ENCODE data around the gene SNTA1. TPM values are rescaled to one million over a fixed set of nuclear protein-coding genes. Genes with fewer than 3 reads are reported as not detected.

The SNTA1 gene
- total and polyA plus RNA-seq, 9 of the 15 experiments (the other 6 are each of a cell fraction or from before 2014, with no cell fraction given), result 1.2 to 40.8 (median 20.3) TPM

DNA sequence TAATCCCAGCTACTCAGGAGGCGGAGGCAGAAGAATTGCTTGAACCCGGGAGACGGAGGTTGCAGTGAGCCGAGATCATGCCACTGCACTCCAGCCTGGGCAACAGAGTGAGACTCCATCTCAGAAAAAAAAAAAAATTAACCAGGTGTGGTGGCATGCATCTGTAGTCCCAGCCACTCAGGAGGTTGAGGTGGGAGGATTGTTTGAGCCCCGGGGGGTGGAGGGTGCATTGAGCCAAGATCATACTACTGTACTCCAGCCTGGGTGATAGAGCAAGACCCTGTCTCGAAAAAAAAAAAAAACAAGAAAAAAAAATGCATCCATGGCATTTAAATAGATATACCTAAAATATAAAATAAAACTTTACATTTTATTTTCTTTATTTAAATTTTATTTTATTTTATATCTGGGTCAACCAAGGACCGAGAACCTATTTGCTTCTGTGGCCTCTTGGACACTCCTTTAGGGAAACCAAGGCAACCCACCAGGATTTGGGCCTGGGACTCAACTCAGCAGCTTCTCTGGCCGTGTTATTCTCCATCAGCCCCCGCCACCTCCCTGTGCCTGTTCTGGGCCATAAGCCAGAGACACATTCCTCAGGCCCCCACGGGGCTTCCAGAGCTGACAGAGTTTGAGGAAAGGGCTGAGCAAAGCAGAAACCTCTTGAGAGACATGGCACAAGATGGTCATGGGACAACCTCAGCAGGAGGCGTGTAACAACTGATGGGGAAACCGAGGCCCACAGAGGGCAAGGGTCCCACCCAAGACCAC, 6.2 kb downstream of the SNTA1 start:
- H3K9ac ChIP-seq (ENCODE audit: insufficient read depth in 1 of 2, low read depth in 2 of 2, low read length in 2 of 2), result peak overlapping the region in 1 of 2 experiments; percentile 57; a peak in 1 of 4 replicates
- peaks cover 37% of the 10 kb centered on the region; the same call in 2 of the 3 replicates for H3K36me3 ChIP-seq (ENCODE audit: control insufficient read depth, insufficient read depth, low read length)
- in situ Hi-C loops (cut with MboI), result no loop called here
- H4K20me1 ChIP-seq (replicated peaks; ENCODE audit: control insufficient read depth, insufficient read depth, low read length), result no peaks in the 10 kb centered on the region
- H2AFZ ChIP-seq (ENCODE audit: low read depth, low read length), result no peak overlapping the region
- no peak for ATAC-seq
- H3K79me2 ChIP-seq (ENCODE audit: control insufficient read depth, insufficient read depth, low read length), result peaks cover 14% of the 10 kb centered on the region; the same call in 2 of the 3 replicates
- FAIRE-seq, result no peak
- H3K9me1 ChIP-seq (ENCODE audit: control insufficient read depth, insufficient read depth, low read length), result peaks cover 3% of the 10 kb centered on the region
- 90% methylated on average over 12 of the region's 12 CpGs for WGBS (ENCODE audit: insufficient coverage, low coverage, missing lambda C conversion rate)
- no peak overlapping the region for H3K4me2 ChIP-seq (ENCODE audit: insufficient read depth, low read length)
- DNase-seq (ENCODE audit: extremely low read depth in 1 of 4, low spot score in 3 of 4), result no peak
- ChIA-PET CTCF (ENCODE audit: low intra/inter-chr PET ratio) (interaction anchor here (0.6 kb wide), 1 partner anchor 329 kb away, joined by 3 read pairs; no protein-coding TSS in a partner anchor), POLR2A (interaction anchor here (0.6 kb wide), 1 partner anchor 29 kb away, joined by 3 read pairs; no protein-coding TSS in a partner anchor)
- no TSS peak for BruUV-seq (replicated peaks)
- H3K27ac ChIP-seq (ENCODE audit: extremely low read depth, low read depth, low read length), result no peak overlapping the region
- intact Hi-C loops (cut with micrococcal nuclease), result no loop called here
- no peaks in the 10 kb centered on the region for H3K27me3 ChIP-seq (ENCODE audit: control insufficient read depth in 2 of 2, insufficient read depth in 2 of 2, low read length in 2 of 2)
- no peak for TF ChIP-seq PHF20 (IDR thresholded peaks at IDR 0.05; ENCODE audit: partially characterized antibody)
- TF ChIP-seq BCLAF1 (IDR thresholded peaks at IDR 0.05; ENCODE audit: borderline replicate concordance in 1 of 2, control insufficient read depth in 1 of 2, low read depth in 2 of 2, low read length in 1 of 2), result no peak
- TF ChIP-seq RCOR1 (IDR thresholded peaks at IDR 0.05; ENCODE audit: borderline replicate concordance in 1 of 2, low read depth in 2 of 2, low read length in 2 of 2), result no peak
- TF ChIP-seq KLF10 (CRISPR knock-in tag; IDR thresholded peaks at IDR 0.05), result no peak
- TF ChIP-seq, protein P1, sequence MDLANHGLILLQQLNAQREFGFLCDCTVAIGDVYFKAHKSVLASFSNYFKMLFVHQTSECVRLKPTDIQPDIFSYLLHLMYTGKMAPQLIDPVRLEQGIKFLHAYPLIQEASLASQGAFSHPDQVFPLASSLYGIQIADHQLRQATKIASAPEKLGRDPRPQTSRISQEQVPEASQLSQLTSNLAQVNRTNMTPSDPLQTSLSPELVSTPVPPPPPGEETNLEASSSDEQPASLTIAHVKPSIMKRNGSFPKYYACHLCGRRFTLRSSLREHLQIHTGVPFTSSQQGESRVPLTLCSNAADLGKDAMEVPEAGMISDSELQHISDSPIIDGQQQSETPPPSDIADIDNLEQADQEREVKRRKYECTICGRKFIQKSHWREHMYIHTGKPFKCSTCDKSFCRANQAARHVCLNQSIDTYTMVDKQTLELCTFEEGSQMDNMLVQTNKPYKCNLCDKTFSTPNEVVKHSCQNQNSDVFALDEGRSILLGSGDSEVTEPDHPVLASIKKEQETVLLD (IDR thresholded peaks at IDR 0.05), result no peak
- no peak for TF ChIP-seq ZNF431 (CRISPR knock-in tag; IDR thresholded peaks at IDR 0.05)
- TF ChIP-seq TAF7 (tag; IDR thresholded peaks at IDR 0.05), result no peak
- no peak for TF ChIP-seq ZNF274 (IDR thresholded peaks at IDR 0.05; ENCODE audit: borderline replicate concordance, low read depth, low read length)
- H3K4me1 ChIP-seq (replicated peaks in 1 of 2; ENCODE audit: control insufficient read depth in 2 of 2, insufficient read depth in 2 of 2, low read length in 2 of 2), result peaks cover 18 to 27% of the 10 kb centered on the region in 2 experiments; a peak in 4 of 5 replicates
- H3K9me3 ChIP-seq (replicated peaks; ENCODE audit: control insufficient read depth, insufficient read depth, low read depth, low read length), result no peaks in the 10 kb centered on the region
- H3K4me3 ChIP-seq, result no peak overlapping the region
